DOHH2 (cell line): Measurements from ENCODE around the gene LIPT1.
A peak's percentile ranks its signal among the peaks of the same experiment; 100 is the strongest.

Experiments
- H3F3A ChIP-seq: fragments of 200-600 bp; sonication (generic), shearing (Covaris generic); 2 replicates; pipeline ENCODE4 v1.6.0; 2016; ENCODE audit warnings: antibody characterized with exemption, mild to moderate bottlenecking; ENCODE audit not compliant: control insufficient read depth, insufficient read depth
- H3K27ac ChIP-seq: fragments of 200-600 bp; sonication (generic); 2 replicates; pipeline ENCODE4 v1.5.1; 2014; ENCODE audit warnings: low read depth, mild to moderate bottlenecking, low read length, moderate library complexity
- H3K27me3 ChIP-seq: fragments of 200-600 bp; sonication (generic); 2 replicates; pipeline ENCODE4 v1.6.1; 2014; ENCODE audit warnings: mild to moderate bottlenecking, low read length, mixed read lengths; ENCODE audit not compliant: control insufficient read depth
- H3K36me3 ChIP-seq: fragments of 200-600 bp; sonication (generic); 2 replicates; pipeline ENCODE4 v1.6.1; 2014; ENCODE audit warnings: mild to moderate bottlenecking, low read length, moderate library complexity, mixed read lengths; ENCODE audit not compliant: control insufficient read depth
- H3K4me1 ChIP-seq: fragments of 200-600 bp; sonication (generic); 2 replicates; pipeline ENCODE4 v1.6.1; 2014; ENCODE audit warnings: mild to moderate bottlenecking, low read length, mixed read lengths; ENCODE audit not compliant: control insufficient read depth
- H3K4me2 ChIP-seq: fragments of 200-600 bp; sonication (generic); 2 replicates; pipeline ENCODE4 v1.6.0; 2014; ENCODE audit warnings: mild to moderate bottlenecking, low read length, moderate library complexity
- H3K4me3 ChIP-seq: fragments of 200-600 bp; sonication (generic); 2 replicates; pipeline ENCODE4 v1.5.1; 2014; ENCODE audit warnings: mild to moderate bottlenecking, low read length, mixed read lengths
- H3K79me2 ChIP-seq: fragments of 200-600 bp; sonication (generic); 2 replicates; pipeline ENCODE4 v1.6.1; 2014; ENCODE audit warnings: mild to moderate bottlenecking, low read length, mixed read lengths; ENCODE audit not compliant: control insufficient read depth
- H3K9me2 ChIP-seq: fragments of 200-600 bp; sonication (generic); replicated peaks from 2 replicates; pipeline ENCODE4 v1.6.1; 2014; ENCODE audit warnings: mild to moderate bottlenecking, low read length, mixed read lengths; ENCODE audit not compliant: control insufficient read depth
- H3K9me3 ChIP-seq: fragments of 200-600 bp; sonication (generic); 2 replicates; pipeline ENCODE4 v1.6.1; 2014; ENCODE audit warnings: antibody characterized with exemption, low read length, mixed read lengths; ENCODE audit not compliant: control insufficient read depth, insufficient read depth
- H4K20me1 ChIP-seq: fragments of 200-600 bp; sonication (generic); 2 replicates; pipeline ENCODE4 v1.6.0; 2014; ENCODE audit warnings: low read depth, mild to moderate bottlenecking, antibody characterized with exemption, low read length, moderate library complexity; ENCODE audit not compliant: control insufficient read depth, insufficient read depth
- CTCF ChIP-seq: fragments of 200-600 bp; sonication (generic); IDR thresholded peaks from one replicate; pipeline ENCODE4 v1.5.1; 2014; ENCODE audit warnings: antibody characterized with exemption, mild to moderate bottlenecking, low read depth, low read length; ENCODE audit not compliant: poor library complexity, severe bottlenecking
- EZH2phosphoT487 ChIP-seq: fragments of 200-600 bp; sonication (generic); IDR thresholded peaks from 2 replicates; pipeline ENCODE4 v1.6.1; 2017; ENCODE audit warnings: borderline replicate concordance, mild to moderate bottlenecking, antibody characterized with exemption, low read length, moderate library complexity, mixed read lengths

The LIPT1 gene

GRCh38 chr2:99171377-99172140, 16.8 kb downstream of the LIPT1 start:
- no peak overlapping the region for H3K27ac ChIP-seq
- H3K4me1 ChIP-seq: no peaks in the 10 kb centered on the region
- H3F3A ChIP-seq: no peaks in the 10 kb centered on the region
- H3K4me2 ChIP-seq: no peak overlapping the region
- H3K9me2 ChIP-seq: no peaks in the 10 kb centered on the region
- TF ChIP-seq EZH2phosphoT487: no peak
- no peak for TF ChIP-seq CTCF
- peaks cover 50% of the 10 kb centered on the region for H3K36me3 ChIP-seq
- peaks cover 7% of the 10 kb centered on the region for H3K79me2 ChIP-seq
- no peaks in the 10 kb centered on the region for H3K27me3 ChIP-seq
- H4K20me1 ChIP-seq: no peaks in the 10 kb centered on the region
- no peaks in the 10 kb centered on the region for H3K9me3 ChIP-seq
- no peak overlapping the region for H3K4me3 ChIP-seq

- Histone ChIP-seq H3K27me3 (no peaks in the 10 kb centered on the region), H3K4me3 (peak within 1 kb of the TSS; percentile 99), H3K9me3 (no peaks in the 10 kb centered on the region), H3F3A (no peaks in the 10 kb centered on the region), H3K4me2 (peak within 1 kb of the TSS; percentile 80), H3K9me2 (no peaks in the 10 kb centered on the region), H3K27ac (peak within 1 kb of the TSS; percentile 16; the same call in 1 of the 2 replicates), H3K4me1 (peaks cover 30% of the 10 kb centered on the region), H3K79me2 (peaks cover 95% of the 10 kb centered on the region), H3K36me3 (peaks cover 19% of the 10 kb centered on the region), H4K20me1 (peaks cover 6% of the 10 kb centered on the region; the same call in 1 of the 2 replicates)
- TF ChIP-seq CTCF (no peak), EZH2phosphoT487 (no peak)
These were observed 26.2 kb downstream of the LIPT1 start, which contains the start of the genes MITD1 and MRPL30 for GRCh38 chr2:99180755-99181623. Gene MITD1 (minus strand): TSS chr2:99181058. CDS start chr2:99180981, 77 bp downstream. Gene MRPL30 (plus strand): TSS chr2:99181184. CDS start chr2:99186204, 5,020 bp downstream.

DNA sequence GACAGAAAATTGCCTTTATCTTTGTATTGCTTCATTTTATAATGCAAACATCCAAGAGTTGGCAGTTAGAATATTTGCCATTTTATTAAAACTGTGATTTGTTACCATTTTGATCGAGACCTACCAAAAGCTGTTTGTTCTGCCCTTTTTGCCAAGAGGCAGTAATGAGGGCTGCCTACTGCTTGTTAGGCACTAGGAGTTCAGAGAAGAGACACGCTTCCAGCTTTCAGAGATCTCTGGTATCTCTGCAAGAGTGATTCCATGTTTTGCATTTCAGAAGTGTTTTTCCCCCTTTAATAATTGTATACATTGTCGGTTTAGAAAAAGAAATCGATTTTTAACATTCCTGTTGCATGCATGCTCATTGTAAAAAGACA, 26.8 kb downstream of the LIPT1 start:
- no peaks in the 10 kb centered on the region for H3K9me3 ChIP-seq
- H3K9me2 ChIP-seq: no peaks in the 10 kb centered on the region
- peaks cover 6% of the 10 kb centered on the region; the same call in 1 of the 2 replicates for H4K20me1 ChIP-seq
- peaks cover 30% of the 10 kb centered on the region for H3K4me1 ChIP-seq
- TF ChIP-seq EZH2phosphoT487 (no peak), CTCF (no peak)
- peak overlapping the region; percentile 99 for H3K4me3 ChIP-seq
- peak overlapping the region; percentile 80 for H3K4me2 ChIP-seq
- peaks cover 19% of the 10 kb centered on the region for H3K36me3 ChIP-seq
- H3K27ac ChIP-seq: 0 out of 2 replicates have a peak overlapping the region, but pooled peaks have one; percentile 16
- H3K79me2 ChIP-seq: peaks cover 100% of the 10 kb centered on the region
- no peaks in the 10 kb centered on the region for H3K27me3 ChIP-seq
- no peaks in the 10 kb centered on the region for H3F3A ChIP-seq
